K562 (cell line): ENCODE data around the gene IFITM2. TPM values are rescaled to one million over a fixed set of nuclear protein-coding genes. Genes with fewer than 3 reads are reported as not detected.

Experiments used
- BCL6 ChIP-seq: fragments of 250-450 bp; sonication (Bioruptor Pico); IDR thresholded peaks from 2 replicates; pipeline ENCODE4 v1.4.0; 2020
- ESRRA ChIP-seq: fragments of 450-650 bp; IDR thresholded peaks from 2 replicates; pipeline ENCODE4 v1.6.1; 2014; ENCODE audit warnings: low read depth, mild to moderate bottlenecking, moderate library complexity, borderline replicate concordance
- KLF16 ChIP-seq: IDR thresholded peaks from 2 replicates; pipeline ENCODE4 v1.6.1; 2016; ENCODE audit warnings: antibody characterized with exemption
- MAZ ChIP-seq, 2 experiments: fragments of 450-650 bp in 1 of 2; sonication (generic) in 1 of 2; formaldehyde crosslinking; IDR thresholded peaks in 1 of 2; conservative IDR thresholded peaks in 1 of 2; 2 replicates each; pipeline versions ENCODE4 v1.4.0 to v1.5.0; 2020; ENCODE audit warnings: mild to moderate bottlenecking in 1 of 2, missing genetic modification reagents in 1 of 2
- MGA ChIP-seq: fragments of 450-650 bp; IDR thresholded peaks from 2 replicates; pipeline ENCODE4 v1.6.1; 2016; ENCODE audit warnings: mild to moderate bottlenecking, moderate library complexity
- SUPT5H ChIP-seq: fragments of 450-650 bp; IDR thresholded peaks from 2 replicates; pipeline ENCODE4 v1.6.1; 2016
- TSHZ1 ChIP-seq: fragments of 250-450 bp; sonication (Bioruptor Pico); IDR thresholded peaks from 2 replicates; pipeline ENCODE4 v1.4.0; 2020; ENCODE audit warnings: mild to moderate bottlenecking, moderate library complexity
- U2AF2 ChIP-seq: fragments of 200-400 bp; formaldehyde crosslinking; optimal IDR thresholded peaks from 2 replicates; pipeline ENCODE3; 2017; ENCODE audit warnings: low read depth, mild to moderate bottlenecking, low read length
- ZNF12 ChIP-seq: sonication (generic); formaldehyde crosslinking; IDR thresholded peaks from 2 replicates; pipeline ENCODE4 v1.4.0; 2020; ENCODE audit warnings: mild to moderate bottlenecking, missing genetic modification reagents
- polyA plus RNA-seq, 8 experiments: library from polyadenylated mRNA; depleted of rRNA in 4 of 8; stranded (reverse) in 5 of 8; unstranded in 3 of 8; fragments of >200 nt; fragmentation: Nextera tagmentation in 2 of 8; fragmentation: Illumina TruSeq in 1 of 8; extraction: Ambion mirVana in 2 of 8; extraction: Trizol in 1 of 8; gene quantifications; 2 replicates each; pipeline versions ENCODE4 v1.2.1 to v1.2.3, GENCODE V29; 2011 to 2014; ENCODE audit warnings: inconsistent platforms in 1 of 8, missing spikeins in 1 of 8
- total RNA-seq, 7 experiments: library from RNA; depleted of rRNA in 6 of 7; stranded (reverse); fragments of >200 nt in 6 of 7; fragmentation: Illumina TruSeq in 2 of 7; extraction: Trizol in 2 of 7; gene quantifications; 2 replicates each; pipeline versions ENCODE4 v1.2.1 to v1.2.3, GENCODE V29; 2011 to 2021; ENCODE audit warnings: low replicate concordance in 1 of 7
- TF ChIP-seq, protein P1 (sequence below): sonication (generic); formaldehyde crosslinking; IDR thresholded peaks from 2 replicates; pipeline ENCODE4 v1.8.0; 2022; ENCODE audit warnings: mild to moderate bottlenecking, missing genetic modification reagents

Gene IFITM2
- total and polyA plus RNA-seq, 9 of the 15 experiments (the other 6 are each of a cell fraction or from before 2014, with no cell fraction given), result 52.8 to 4,872 (median 356) TPM

GRCh38 chr11:332651-333480 is 25.2 kb downstream of the IFITM2 start (continued):
- TF ChIP-seq TSHZ1, result no peak
- TF ChIP-seq MGA, result no peak
- TF ChIP-seq SUPT5H, result no peak
- TF ChIP-seq U2AF2, result no peak
- TF ChIP-seq ZNF12, result peak; percentile 64; the same call in 1 of the 2 replicates
- TF ChIP-seq MAZ (CRISPR knock-in tag; conservative IDR thresholded peaks at IDR 0.05 in 1 of 2, IDR thresholded peaks at IDR 0.05 in 1 of 2), result no peak
- TF ChIP-seq KLF16, result no peak
- TF ChIP-seq, protein P1, sequence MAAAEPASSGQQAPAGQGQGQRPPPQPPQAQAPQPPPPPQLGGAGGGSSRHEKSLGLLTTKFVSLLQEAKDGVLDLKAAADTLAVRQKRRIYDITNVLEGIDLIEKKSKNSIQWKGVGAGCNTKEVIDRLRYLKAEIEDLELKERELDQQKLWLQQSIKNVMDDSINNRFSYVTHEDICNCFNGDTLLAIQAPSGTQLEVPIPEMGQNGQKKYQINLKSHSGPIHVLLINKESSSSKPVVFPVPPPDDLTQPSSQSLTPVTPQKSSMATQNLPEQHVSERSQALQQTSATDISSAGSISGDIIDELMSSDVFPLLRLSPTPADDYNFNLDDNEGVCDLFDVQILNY (CRISPR knock-in tag), result no peak
- TF ChIP-seq ESRRA, result no peak
- no peak for TF ChIP-seq BCL6 (CRISPR knock-in tag)
